Activated naive CD8-positive, alpha-beta T cell treated with anti-CD3 and anti-CD28 coated beads, Interleukin-2, amount 10 ng/mL, durations not matched to agents 7 days and 5 days (primary cell): ENCODE data around the gene TBC1D14. TPM values are rescaled to one million over a fixed set of nuclear protein-coding genes. Genes with fewer than 3 reads are reported as not detected.

ENCODE experiments used
- ATAC-seq: fragments of 150-1000 bp; cut with Tn5 transposase; one replicate; pipeline ENCODE4 v1.10.0; 2021; ENCODE audit warnings: low read depth, moderate library complexity
- POLR2A ChIA-PET: fragments of 350-600 bp; sonication (Branson Sonifier 250); formaldehyde crosslinking; loops from one replicate; lab custom pipeline; 2021; ENCODE audit warnings: antibody characterized with exemption; lab: Charles Lee
- DNase-seq: peaks from one replicate; pipeline ENCODE4 v3.0.0; 2021
- H3K27ac Mint-ChIP-seq: one replicate; pipeline ENCODE4 v1.8.0; 2022; ENCODE audit warnings: mild to moderate bottlenecking, mixed read lengths
- H3K27me3 Mint-ChIP-seq: one replicate; pipeline ENCODE4 v1.8.0; 2022; ENCODE audit warnings: mild to moderate bottlenecking, moderate library complexity, mixed read lengths
- H3K36me3 Mint-ChIP-seq: one replicate; pipeline ENCODE4 v1.8.0; 2021; ENCODE audit warnings: mild to moderate bottlenecking, mixed read lengths
- H3K4me1 Mint-ChIP-seq: one replicate; pipeline ENCODE4 v1.8.0; 2021; ENCODE audit warnings: mixed read lengths
- H3K4me3 Mint-ChIP-seq: one replicate; pipeline ENCODE4 v1.8.0; 2022; ENCODE audit warnings: mild to moderate bottlenecking, moderate library complexity, mixed read lengths
- H3K9me3 Mint-ChIP-seq: one replicate; pipeline ENCODE4 v1.8.0; 2021; ENCODE audit warnings: mixed read lengths
- total RNA-seq, 2 experiments: library from RNA; stranded (reverse); gene quantifications; one replicate each; pipeline ENCODE4 v1.2.3, GENCODE V29; 2021

The TBC1D14 gene, protein sequence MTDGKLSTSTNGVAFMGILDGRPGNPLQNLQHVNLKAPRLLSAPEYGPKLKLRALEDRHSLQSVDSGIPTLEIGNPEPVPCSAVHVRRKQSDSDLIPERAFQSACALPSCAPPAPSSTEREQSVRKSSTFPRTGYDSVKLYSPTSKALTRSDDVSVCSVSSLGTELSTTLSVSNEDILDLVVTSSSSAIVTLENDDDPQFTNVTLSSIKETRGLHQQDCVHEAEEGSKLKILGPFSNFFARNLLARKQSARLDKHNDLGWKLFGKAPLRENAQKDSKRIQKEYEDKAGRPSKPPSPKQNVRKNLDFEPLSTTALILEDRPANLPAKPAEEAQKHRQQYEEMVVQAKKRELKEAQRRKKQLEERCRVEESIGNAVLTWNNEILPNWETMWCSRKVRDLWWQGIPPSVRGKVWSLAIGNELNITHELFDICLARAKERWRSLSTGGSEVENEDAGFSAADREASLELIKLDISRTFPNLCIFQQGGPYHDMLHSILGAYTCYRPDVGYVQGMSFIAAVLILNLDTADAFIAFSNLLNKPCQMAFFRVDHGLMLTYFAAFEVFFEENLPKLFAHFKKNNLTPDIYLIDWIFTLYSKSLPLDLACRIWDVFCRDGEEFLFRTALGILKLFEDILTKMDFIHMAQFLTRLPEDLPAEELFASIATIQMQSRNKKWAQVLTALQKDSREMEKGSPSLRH
- 10 to 100 TPM; 44.5 to 52.3 TPM for total RNA-seq

- H3K4me1 Mint-ChIP-seq, result peaks cover 35% of the 10 kb centered on the region
- H3K27ac Mint-ChIP-seq, result peak within 1 kb of the TSS; percentile 95
- ATAC-seq, result peak; percentile 86
- H3K27me3 Mint-ChIP-seq, result peaks cover 6% of the 10 kb centered on the region
- no peaks in the 10 kb centered on the region for H3K9me3 Mint-ChIP-seq
- H3K4me3 Mint-ChIP-seq, result peak within 1 kb of the TSS; percentile 94
- peak; percentile 93 for DNase-seq
- H3K36me3 Mint-ChIP-seq, result peaks cover 3% of the 10 kb centered on the region
- POLR2A ChIA-PET, result interaction anchor here (0.7 to 2.6 kb wide), 22 partner anchors 9 to 269 kb away, joined by 3 to 70 read pairs (median 6); partner anchors contain the start of genes BLOC1S4, GRPEL1, MRFAP1 and TADA2B
Measured at GRCh38 chr4:6909113-6909969, at the start of gene TBC1D14. Gene TBC1D14 (plus strand): TSS chr4:6909826. CDS start chr4:6923390, 13,564 bp downstream.

GRCh38 chr4:6868386-6868785, 41.2 kb upstream of the TBC1D14 start:
- Mint-ChIP-seq H3K27me3 (no peaks in the 10 kb centered on the region), H3K27ac (no peak overlapping the region), H3K9me3 (no peaks in the 10 kb centered on the region), H3K4me3 (no peak overlapping the region), H3K36me3 (peaks cover 3% of the 10 kb centered on the region), H3K4me1 (peaks cover 2% of the 10 kb centered on the region)
- ATAC-seq (no peak), DNase-seq (no peak)
- POLR2A ChIA-PET, result no interaction called here

DNA sequence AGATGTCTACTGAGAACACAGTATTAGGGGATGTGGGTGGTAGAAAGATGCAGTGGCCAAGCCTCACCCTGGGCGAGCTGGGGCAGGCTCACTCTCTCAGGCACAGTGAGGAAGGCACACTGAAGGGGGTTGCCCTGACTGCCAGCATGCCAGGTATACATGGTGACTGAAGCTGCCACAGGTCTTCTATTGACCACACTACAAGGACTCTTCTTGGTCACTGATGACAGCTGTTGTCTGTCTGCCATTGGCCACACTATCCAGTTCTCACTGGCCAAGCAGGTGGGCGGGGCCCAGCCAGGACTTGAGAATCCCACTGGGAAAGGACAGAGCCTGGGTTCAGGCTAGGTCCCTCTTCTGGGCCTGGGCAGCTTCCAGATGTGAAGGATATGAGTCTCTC, 39.7 kb upstream of the TBC1D14 start:
- POLR2A ChIA-PET, result no interaction called here
- Mint-ChIP-seq H3K27ac (no peak overlapping the region), H3K4me3 (no peak overlapping the region), H3K9me3 (no peaks in the 10 kb centered on the region), H3K27me3 (no peaks in the 10 kb centered on the region), H3K36me3 (no peaks in the 10 kb centered on the region), H3K4me1 (peaks cover 4% of the 10 kb centered on the region)
- no peak for ATAC-seq
- DNase-seq, result no peak

GRCh38 chr4:6873291-6873690, 36.3 kb upstream of the TBC1D14 start:
- Mint-ChIP-seq H3K4me3 (no peak overlapping the region), H3K36me3 (peaks cover 7% of the 10 kb centered on the region), H3K9me3 (no peaks in the 10 kb centered on the region), H3K27ac (no peak overlapping the region), H3K27me3 (no peaks in the 10 kb centered on the region), H3K4me1 (peaks cover 10% of the 10 kb centered on the region)
- POLR2A ChIA-PET, result interaction anchor here (0.6 to 2.4 kb wide), 7 partner anchors 26 to 199 kb away, joined by 3 to 11 read pairs (median 4); partner anchors contain the start of genes GRPEL1 and KIAA0232
- no peak for ATAC-seq
- no peak for DNase-seq

DNA sequence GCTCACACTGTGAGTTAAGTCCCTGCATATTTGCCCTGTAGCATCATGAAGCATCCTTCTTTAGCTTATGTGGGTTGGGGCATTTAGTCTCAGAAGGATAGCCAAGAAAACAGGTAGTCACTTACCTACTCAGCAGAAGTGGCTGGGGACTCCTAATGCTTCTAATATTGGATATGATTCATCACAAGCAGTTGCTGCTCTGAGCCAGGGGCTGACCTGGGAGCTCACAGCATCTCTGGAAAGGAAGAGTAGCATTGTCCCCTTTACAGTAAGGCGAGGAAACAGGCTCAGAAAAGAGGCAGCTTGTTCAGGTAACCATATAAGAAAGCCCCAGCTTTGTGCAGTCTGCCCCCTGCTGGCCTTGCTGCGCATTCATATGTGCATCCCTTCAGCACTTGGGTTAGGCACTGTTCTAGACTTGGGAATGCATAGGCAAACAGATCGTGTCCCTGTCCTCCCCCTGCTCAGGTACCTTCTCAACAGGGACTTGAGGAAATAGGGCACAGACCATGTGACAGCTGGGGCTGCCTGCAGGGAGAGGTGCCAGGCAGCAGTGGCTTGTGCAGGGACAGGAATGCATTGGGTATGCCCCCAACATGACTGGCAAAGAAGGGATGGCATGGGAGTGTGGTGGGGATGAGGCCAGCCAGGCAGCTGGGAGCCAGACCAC, 35.7 kb upstream of the TBC1D14 start:
- Mint-ChIP-seq H3K27me3 (no peaks in the 10 kb centered on the region), H3K36me3 (peaks cover 10% of the 10 kb centered on the region), H3K4me1 (peaks cover 10% of the 10 kb centered on the region), H3K9me3 (no peaks in the 10 kb centered on the region), H3K27ac (no peak overlapping the region), H3K4me3 (no peak overlapping the region)
- POLR2A ChIA-PET, result interaction anchor here (0.6 to 2.4 kb wide), 7 partner anchors 26 to 199 kb away, joined by 3 to 11 read pairs (median 4); partner anchors contain the start of genes GRPEL1 and KIAA0232
- DNase-seq, result peak; percentile 82
- ATAC-seq, result peak; percentile 87

DNA sequence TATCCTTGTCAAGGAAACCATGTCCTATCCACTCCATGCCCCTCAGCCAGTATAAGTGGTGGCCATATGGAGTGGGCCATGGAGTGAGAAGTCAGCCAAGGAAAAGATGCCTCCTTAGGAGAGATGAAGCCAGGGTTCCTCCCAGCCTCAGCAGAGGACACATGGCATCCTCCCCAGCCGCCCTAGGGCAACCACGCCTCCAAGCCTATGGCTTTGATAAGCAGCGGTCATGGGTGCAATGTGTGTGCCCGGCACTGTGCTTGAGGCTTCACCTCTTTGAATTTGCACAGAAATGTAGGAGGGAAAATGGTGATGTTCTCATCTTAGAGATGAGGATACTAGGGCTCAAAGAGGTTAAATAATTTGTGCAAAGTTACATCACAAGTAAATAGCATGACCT, 34.6 kb upstream of the TBC1D14 start:
- Mint-ChIP-seq H3K4me1 (peaks cover 10% of the 10 kb centered on the region), H3K27ac (no peak overlapping the region), H3K36me3 (peaks cover 12% of the 10 kb centered on the region), H3K4me3 (no peak overlapping the region), H3K27me3 (no peaks in the 10 kb centered on the region), H3K9me3 (no peaks in the 10 kb centered on the region)
- ATAC-seq (no peak), DNase-seq (no peak)
- POLR2A ChIA-PET, result interaction anchor here (2.1 to 2.4 kb wide), 2 partner anchors 155 to 201 kb away, joined by 7 to 11 read pairs; a partner anchor contains a TSS

DNA sequence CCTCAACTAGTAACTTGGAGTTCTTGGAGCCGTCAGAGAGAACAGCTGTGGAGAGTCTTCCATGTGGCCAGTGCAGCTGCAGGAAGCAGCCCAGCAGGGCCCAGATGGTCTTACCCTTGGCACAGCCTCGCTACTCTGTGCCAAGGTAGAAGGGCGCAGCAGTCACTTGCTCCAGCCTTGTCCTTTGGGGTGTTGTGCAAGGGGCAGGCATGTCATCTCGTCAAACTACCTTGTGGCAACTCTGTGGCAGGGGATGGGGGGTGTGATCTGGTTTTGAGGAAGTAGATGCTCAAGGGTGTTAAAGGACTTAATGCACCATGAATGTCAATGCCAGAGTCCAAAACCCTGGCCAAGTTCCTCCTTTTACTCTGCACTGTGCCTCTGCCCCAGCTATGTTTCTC, 34.2 kb upstream of the TBC1D14 start:
- POLR2A ChIA-PET, result interaction anchor here (2.1 kb wide), 1 partner anchor 201 kb away, joined by 7 read pairs; a partner anchor contains a TSS
- H3K27ac Mint-ChIP-seq, result no peak overlapping the region

DNA sequence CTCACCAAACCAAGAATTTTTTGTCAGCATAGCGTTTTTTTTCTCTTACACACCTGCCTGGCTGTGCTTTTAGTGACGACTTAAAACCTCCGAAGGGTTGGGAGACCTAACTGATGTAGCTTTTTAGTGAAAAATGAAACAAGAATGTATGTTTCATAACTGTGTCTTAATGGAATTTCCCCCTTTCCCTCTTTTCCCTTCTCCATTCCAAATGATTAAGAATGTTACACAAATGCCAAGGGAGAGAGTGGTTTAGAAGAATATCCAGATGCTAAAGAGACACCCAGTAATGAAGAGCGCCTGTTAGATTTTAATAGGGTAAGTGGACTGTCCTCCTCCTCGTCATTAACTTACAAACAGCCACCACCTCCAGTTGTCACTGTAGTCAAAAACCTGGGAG, 33.2 kb upstream of the TBC1D14 start:
- H3K9me3 Mint-ChIP-seq, result no peaks in the 10 kb centered on the region
- no peak overlapping the region for H3K27ac Mint-ChIP-seq
- no peaks in the 10 kb centered on the region for H3K27me3 Mint-ChIP-seq
- H3K36me3 Mint-ChIP-seq, result peaks cover 15% of the 10 kb centered on the region
- H3K4me3 Mint-ChIP-seq, result no peak overlapping the region
- ATAC-seq (no peak), DNase-seq (no peak)
- H3K4me1 Mint-ChIP-seq, result peaks cover 10% of the 10 kb centered on the region
- POLR2A ChIA-PET, result no interaction called here

More for the DNA sequence above, 34.2 kb upstream of the TBC1D14 start:
- Mint-ChIP-seq H3K36me3 (peaks cover 14% of the 10 kb centered on the region), H3K4me3 (no peak overlapping the region), H3K27me3 (no peaks in the 10 kb centered on the region), H3K4me1 (peaks cover 10% of the 10 kb centered on the region), H3K9me3 (no peaks in the 10 kb centered on the region)
- DNase-seq (no peak), ATAC-seq (no peak)

GRCh38 chr4:6877067-6877466, 32.6 kb upstream of the TBC1D14 start:
- DNase-seq (no peak), ATAC-seq (no peak)
- Mint-ChIP-seq H3K27ac (peak overlapping the region; percentile 60), H3K27me3 (no peaks in the 10 kb centered on the region), H3K9me3 (no peaks in the 10 kb centered on the region), H3K4me3 (no peak overlapping the region), H3K4me1 (peaks cover 10% of the 10 kb centered on the region), H3K36me3 (peaks cover 15% of the 10 kb centered on the region)
- POLR2A ChIA-PET, result no interaction called here

GRCh38 chr4:6878451-6879059, 31.1 kb upstream of the TBC1D14 start:
- Mint-ChIP-seq H3K27me3 (no peaks in the 10 kb centered on the region), H3K27ac (no peak overlapping the region), H3K4me3 (no peak overlapping the region), H3K9me3 (no peaks in the 10 kb centered on the region), H3K36me3 (peaks cover 15% of the 10 kb centered on the region), H3K4me1 (peaks cover 10% of the 10 kb centered on the region)
- no peak for ATAC-seq
- no peak for DNase-seq
- POLR2A ChIA-PET, result no interaction called here

- peaks cover 8% of the 10 kb centered on the region for H3K4me1 Mint-ChIP-seq
- no peaks in the 10 kb centered on the region for H3K9me3 Mint-ChIP-seq
- DNase-seq (no peak), ATAC-seq (no peak)
- H3K27ac Mint-ChIP-seq, result no peak overlapping the region
- H3K4me3 Mint-ChIP-seq, result no peak overlapping the region
- POLR2A ChIA-PET, result no interaction called here
- H3K27me3 Mint-ChIP-seq, result no peaks in the 10 kb centered on the region
- peaks cover 18% of the 10 kb centered on the region for H3K36me3 Mint-ChIP-seq
Measured at GRCh38 chr4:6880691-6881090, 28.9 kb upstream of the TBC1D14 start.

GRCh38 chr4:6881908-6882307, 27.7 kb upstream of the TBC1D14 start:
- no peak overlapping the region for H3K27ac Mint-ChIP-seq
- DNase-seq (no peak), ATAC-seq (no peak)
- POLR2A ChIA-PET, result no interaction called here
- no peaks in the 10 kb centered on the region for H3K27me3 Mint-ChIP-seq
- H3K36me3 Mint-ChIP-seq, result peaks cover 15% of the 10 kb centered on the region
- H3K4me1 Mint-ChIP-seq, result peaks cover 2% of the 10 kb centered on the region
- no peak overlapping the region for H3K4me3 Mint-ChIP-seq
- H3K9me3 Mint-ChIP-seq, result no peaks in the 10 kb centered on the region
